GM23338 (cell line): ENCODE measurements around the gene GNB5. TPM values are rescaled to one million over a fixed set of nuclear protein-coding genes. Genes with fewer than 3 reads are reported as not detected.

Experiments
- ATAC-seq: fragments of 200-7000 bp; cut with Tn5 transposase; 3 replicates; pipeline ENCODE4 v1.9.1; 2020
- DNase-seq: peaks from one replicate; pipeline ENCODE4 v3.0.0-alpha.2; 2015; ENCODE audit warnings: low spot score
- H2AFZ ChIP-seq: fragments of 200-600 bp; sonication (generic); 2 replicates; pipeline ENCODE4 v1.8.0; 2016; ENCODE audit warnings: antibody characterized with exemption, mild to moderate bottlenecking, moderate library complexity
- H3F3A ChIP-seq: fragments of 200-600 bp; sonication (generic); replicated peaks from 2 replicates; pipeline ENCODE4 v1.8.0; 2017; ENCODE audit warnings: antibody characterized with exemption, mixed run types, low read depth
- H3K27ac ChIP-seq: fragments of 200-600 bp; sonication (generic); 2 replicates; pipeline ENCODE4 v1.6.1; 2016; ENCODE audit warnings: low read depth
- H3K27me3 ChIP-seq: fragments of 200-600 bp; sonication (generic); 2 replicates; pipeline ENCODE4 v1.8.0; 2016; ENCODE audit warnings: mild to moderate bottlenecking, mixed run types, moderate library complexity; ENCODE audit not compliant: insufficient read depth
- H3K36me3 ChIP-seq: fragments of 200-600 bp; sonication (generic); 2 replicates; pipeline ENCODE4 v1.8.0; 2016; ENCODE audit warnings: mild to moderate bottlenecking; ENCODE audit not compliant: insufficient read depth
- H3K4me1 ChIP-seq: fragments of 200-600 bp; sonication (generic); 2 replicates; pipeline ENCODE4 v1.8.0; 2016; ENCODE audit warnings: mild to moderate bottlenecking, moderate library complexity; ENCODE audit not compliant: insufficient read depth
- H3K4me2 ChIP-seq: fragments of 200-600 bp; sonication (generic); 2 replicates; pipeline ENCODE4 v1.7.1; 2017; ENCODE audit warnings: mixed run types
- H3K4me3 ChIP-seq: fragments of 200-600 bp; sonication (generic); 2 replicates; pipeline ENCODE4 v1.6.1; 2016; ENCODE audit warnings: mixed run types
- H3K79me2 ChIP-seq: fragments of 200-600 bp; sonication (generic); replicated peaks from 2 replicates; pipeline ENCODE4 v1.8.0; 2017; ENCODE audit warnings: mild to moderate bottlenecking; ENCODE audit not compliant: insufficient read depth
- H3K9me2 ChIP-seq: fragments of 200-600 bp; sonication (generic); 2 replicates; pipeline ENCODE4 v1.8.0; 2017; ENCODE audit not compliant: insufficient read depth
- H4K20me1 ChIP-seq: fragments of 200-600 bp; sonication (generic); replicated peaks from 2 replicates; pipeline ENCODE4 v1.8.0; 2017; ENCODE audit warnings: mild to moderate bottlenecking; ENCODE audit not compliant: insufficient read depth
- H3K27ac Mint-ChIP-seq: 2 replicates; pipeline ENCODE4 v1.8.0; 2020; ENCODE audit warnings: inconsistent platforms, mild to moderate bottlenecking, moderate library complexity, mixed read lengths
- H3K27me3 Mint-ChIP-seq: 3 replicates; pipeline ENCODE4 v1.8.0; 2022; ENCODE audit warnings: low read depth, mild to moderate bottlenecking, moderate library complexity, mixed read lengths, inconsistent platforms; ENCODE audit not compliant: insufficient read depth, poor library complexity
- H3K36me3 Mint-ChIP-seq: 3 replicates; pipeline ENCODE4 v1.8.0; 2021; ENCODE audit warnings: low read depth, mild to moderate bottlenecking, inconsistent platforms, moderate library complexity, mixed read lengths
- H3K4me1 Mint-ChIP-seq: 3 replicates; pipeline ENCODE4 v1.8.0; 2020; ENCODE audit warnings: mild to moderate bottlenecking, inconsistent platforms, mixed read lengths
- H3K4me3 Mint-ChIP-seq: 3 replicates; pipeline ENCODE4 v1.8.0; 2021; ENCODE audit warnings: moderate library complexity, mild to moderate bottlenecking, inconsistent platforms, mixed read lengths
- H3K9me3 Mint-ChIP-seq: 3 replicates; pipeline ENCODE4 v1.8.0; 2020; ENCODE audit warnings: moderate library complexity, mild to moderate bottlenecking, inconsistent platforms, mixed read lengths
- CREB1 ChIP-seq: fragments of 250-450 bp; sonication (Bioruptor Pico); IDR thresholded peaks from 2 replicates; pipeline ENCODE4 v1.5.0; 2020; ENCODE audit warnings: low read depth, mild to moderate bottlenecking, moderate library complexity
- CTCF ChIP-seq, 2 experiments: fragments of 200-600 bp in 1 of 2; sonication (generic) in 1 of 2; conservative IDR thresholded peaks; 2 replicates each; pipeline versions ENCODE4 v1.5.1 to v1.6.1; 2016 to 2017; ENCODE audit warnings: antibody characterized with exemption in 2 of 2, low read depth in 2 of 2, mild to moderate bottlenecking in 2 of 2, moderate library complexity in 1 of 2
- EZH2phosphoT487 ChIP-seq: fragments of 200-600 bp; sonication (generic); IDR thresholded peaks from one replicate; pipeline ENCODE4 v1.8.1; 2018; ENCODE audit warnings: antibody characterized with exemption; ENCODE audit not compliant: unreplicated experiment
- NANOG ChIP-seq: IDR thresholded peaks from 2 replicates; pipeline ENCODE4 v1.6.1; 2016; ENCODE audit warnings: antibody characterized with exemption, borderline replicate concordance
- STAT1 ChIP-seq: IDR thresholded peaks from one replicate; pipeline ENCODE4 v1.6.1; 2016; ENCODE audit warnings: antibody characterized with exemption; ENCODE audit not compliant: unreplicated experiment
- ZNF462 ChIP-seq: fragments of 250-450 bp; sonication (Bioruptor Pico); IDR thresholded peaks from 2 replicates; pipeline ENCODE4 v1.5.0; 2020; ENCODE audit warnings: mild to moderate bottlenecking, moderate library complexity
- polyA plus RNA-seq: library from polyadenylated mRNA; unstranded; fragments of >200 nt; fragmentation: Nextera tagmentation; extraction: Ambion mirVana; gene quantifications from 2 replicates; pipeline ENCODE4 v1.2.1, GENCODE V29; 2016
- total RNA-seq: library from RNA; depleted of rRNA; stranded (reverse); fragments of >200 nt; shearing (Covaris generic); gene quantifications from 2 replicates; pipeline ENCODE4 v1.2.3, GENCODE V29; 2014

Gene GNB5
- total and polyA plus RNA-seq, 2 experiments from 2014 or later: 23.0 to 40.8 TPM

- TF ChIP-seq ZNF462 (CRISPR knock-in tag): no peak
- no peak for TF ChIP-seq NANOG
- TF ChIP-seq EZH2phosphoT487: no peak
- TF ChIP-seq STAT1: no peak
Observed at GRCh38 chr15:52140646-52141045, 50.5 kb downstream of the GNB5 start (continued).

GRCh38 chr15:52139599-52140462, 51.4 kb downstream of the GNB5 start:
- DNase-seq: peak; percentile 95
- H3K9me3 Mint-ChIP-seq: no peaks in the 10 kb centered on the region
- peak overlapping the region; percentile 78; the same call in 1 of the 2 replicates for H3K27ac ChIP-seq
- no peak for TF ChIP-seq ZNF462 (CRISPR knock-in tag)
- TF ChIP-seq CREB1 (CRISPR knock-in tag): 0 out of 2 replicates have a peak, but pooled peaks have one; percentile 7
- TF ChIP-seq CTCF (conservative IDR thresholded peaks at IDR 0.05; ENCODE audit: low read depth in 2 of 2): peak; percentile 92 to 99

More at GRCh38 chr15:52139599-52140462, 51.4 kb downstream of the GNB5 start:
- no peaks in the 10 kb centered on the region for H3F3A ChIP-seq
- Mint-ChIP-seq H3K4me3 (no peak overlapping the region), H3K36me3 (peaks cover 14% of the 10 kb centered on the region; the same call in 2 of the 3 replicates), H3K27me3 (peaks cover 2% of the 10 kb centered on the region), H3K4me1 (peaks cover 13% of the 10 kb centered on the region), H3K27ac (peak overlapping the region; percentile 92)
- no peak overlapping the region for H3K4me2 ChIP-seq
- no peak overlapping the region for H2AFZ ChIP-seq
- no peaks in the 10 kb centered on the region for H3K9me2 ChIP-seq
- H3K4me1 ChIP-seq: no peaks in the 10 kb centered on the region
- H4K20me1 ChIP-seq: no peaks in the 10 kb centered on the region
- no peaks in the 10 kb centered on the region for H3K79me2 ChIP-seq
- no peak overlapping the region for H3K4me3 ChIP-seq
- peak; percentile 90 for ATAC-seq
- peaks cover 7% of the 10 kb centered on the region for H3K36me3 ChIP-seq
- no peaks in the 10 kb centered on the region for H3K27me3 ChIP-seq
